ENCODE measurements around the gene DUSP10. TPM values are rescaled to one million over a fixed set of nuclear protein-coding genes. Genes with fewer than 3 reads are reported as not detected.

Gene DUSP10
- total RNA-seq, 1 experiment from 2014 or later: 1.7 TPM

DNA sequence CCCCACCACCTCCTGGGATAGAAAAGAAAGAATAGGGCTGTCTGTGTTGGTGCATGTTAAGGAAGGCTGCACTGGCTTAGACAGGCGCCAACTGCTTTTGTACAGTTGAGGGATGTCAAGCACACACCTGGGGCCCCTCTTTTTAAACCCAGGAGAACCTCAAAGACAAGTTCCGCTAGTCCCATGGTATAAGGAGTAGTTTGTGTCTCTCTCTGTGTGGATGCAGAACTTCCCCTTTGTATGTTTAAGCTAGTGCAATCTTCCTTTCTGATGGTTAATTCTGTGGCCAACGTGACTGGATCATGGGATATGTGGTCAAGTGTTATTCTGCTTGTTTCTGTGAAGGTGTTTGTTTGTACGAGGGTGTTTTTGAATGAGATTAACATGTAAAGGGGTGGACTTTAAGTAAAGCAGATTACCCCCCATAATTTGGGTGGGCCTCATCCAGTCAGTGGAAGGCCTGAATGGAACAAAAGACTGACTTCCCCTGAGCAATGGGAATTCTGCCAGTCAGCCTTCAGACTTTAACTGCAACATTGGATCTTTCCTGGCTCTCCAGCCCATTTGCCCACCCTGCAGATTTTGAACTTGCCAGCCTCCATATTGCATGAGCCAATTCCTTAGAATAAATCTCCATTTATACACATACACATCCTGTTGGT lies 9.5 kb upstream of the DUSP10 start:
- H4K20me1 ChIP-seq (ENCODE audit: insufficient read depth): no peaks in the 10 kb centered on the region
- H3K27ac ChIP-seq (ENCODE audit: low read depth, low read length): no peak overlapping the region
- ChIA-PET CTCF (no interaction called here), RAD21 (ENCODE audit: low non-redundant PET in 1 of 2, low total read pairs in 2 of 2, uncharacterized antibody in 2 of 2, unreplicated experiment in 2 of 2) (no interaction called here), POLR2A (no interaction called here)
- no peak for DNase-seq (ENCODE audit: low read depth, low spot score)
- H3K9me2 ChIP-seq (ENCODE audit: insufficient read depth): no peaks in the 10 kb centered on the region
- TF ChIP-seq JUND (IDR thresholded peaks at IDR 0.05) (no peak), ZNF274 (IDR thresholded peaks at IDR 0.05; ENCODE audit: low read depth, low read length) (no peak), CEBPB (IDR thresholded peaks at IDR 0.05; ENCODE audit: low read depth) (no peak), FOSL1 (IDR thresholded peaks at IDR 0.05; ENCODE audit: low read depth) (no peak), EGR1 (IDR thresholded peaks at IDR 0.05; ENCODE audit: low read depth) (no peak), CTCF (IDR thresholded peaks at IDR 0.05 in 2 of 3, conservative IDR thresholded peaks at IDR 0.05 in 1 of 3; ENCODE audit: borderline replicate concordance in 1 of 3, insufficient read depth in 1 of 3, low read depth in 2 of 3, low read length in 2 of 3) (no peak), SP1 (IDR thresholded peaks at IDR 0.05; ENCODE audit: low read depth) (no peak), RAD21 (IDR thresholded peaks at IDR 0.05; ENCODE audit: low read depth) (no peak), EZH2phosphoT487 (IDR thresholded peaks at IDR 0.05; ENCODE audit: borderline replicate concordance) (no peak), ZFX (IDR thresholded peaks at IDR 0.05) (no peak), EZH2 (IDR thresholded peaks at IDR 0.05) (no peak), REST (IDR thresholded peaks at IDR 0.05; ENCODE audit: low read depth) (no peak), POLR2A (IDR thresholded peaks at IDR 0.05; ENCODE audit: borderline replicate concordance, extremely low read depth, insufficient read depth, insufficient read length) (no peak)
- TF ChIP-seq, protein P1, sequence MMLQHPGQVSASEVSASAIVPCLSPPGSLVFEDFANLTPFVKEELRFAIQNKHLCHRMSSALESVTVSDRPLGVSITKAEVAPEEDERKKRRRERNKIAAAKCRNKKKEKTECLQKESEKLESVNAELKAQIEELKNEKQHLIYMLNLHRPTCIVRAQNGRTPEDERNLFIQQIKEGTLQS (IDR thresholded peaks at IDR 0.05): no peak
- H3K4me3 ChIP-seq (replicated peaks in 1 of 2; ENCODE audit: low read depth in 1 of 2, low read length in 2 of 2): no peak overlapping the region
- H3K36me3 ChIP-seq (ENCODE audit: control insufficient read depth in 1 of 2, insufficient read depth in 2 of 2, low read length in 2 of 2): no peaks in the 10 kb centered on the region
- no peaks in the 10 kb centered on the region for H3K27me3 ChIP-seq (ENCODE audit: insufficient read depth, low read length)
- H3K4me1 ChIP-seq (ENCODE audit: control insufficient read depth in 1 of 2, insufficient read depth in 2 of 2, low read length in 2 of 2): no peaks in the 10 kb centered on the region
- H3K9ac ChIP-seq (ENCODE audit: low read length): no peak overlapping the region
- ATAC-seq: no peak
- no peaks in the 10 kb centered on the region for H3K79me2 ChIP-seq (ENCODE audit: insufficient read depth, low read length)
- no peak overlapping the region for H2AFZ ChIP-seq (ENCODE audit: low read depth, low read length, poor library complexity, severe bottlenecking)
- no peak overlapping the region for H3K4me2 ChIP-seq (ENCODE audit: low read length)
- no peaks in the 10 kb centered on the region for H3K9me3 ChIP-seq (ENCODE audit: control insufficient read depth in 1 of 2, insufficient read depth in 1 of 2, low read depth in 1 of 2, low read length in 2 of 2)
- BruUV-seq (replicated peaks): no TSS peak
- intact Hi-C loops (cut with micrococcal nuclease): no loop called here

Measured in HCT116 (cell line).